ENCODE results near the gene FOLR3. TPM values are rescaled to one million over a fixed set of nuclear protein-coding genes. Genes with fewer than 3 reads are reported as not detected.

The FOLR3 gene
- polyA plus RNA-seq, 1 of the 3 experiments (the other 2 are of a cell fraction) = not detected

GRCh38 chr11:72120930-72121329, 14.6 kb upstream of the FOLR3 start:
- Histone ChIP-seq H3K9me3 (no peaks in the 10 kb centered on the region), H3F3A (replicated peaks; ENCODE audit: insufficient read depth) (no peaks in the 10 kb centered on the region), H3K9me2 (no peaks in the 10 kb centered on the region), H3K4me1 (ENCODE audit: control insufficient read depth in 1 of 2, insufficient read depth in 2 of 2, low read depth in 1 of 2, low read length in 1 of 2) (no peaks in the 10 kb centered on the region), H3K9ac (no peak overlapping the region), H4K20me1 (ENCODE audit: insufficient read depth) (no peaks in the 10 kb centered on the region), H3K27ac (ENCODE audit: low read depth in 2 of 2, low read length in 1 of 2) (no peak overlapping the region), H3K4me2 (no peak overlapping the region), H3K36me3 (replicated peaks in 1 of 2; ENCODE audit: control insufficient read depth in 1 of 2, insufficient read depth in 2 of 2, low read length in 1 of 2) (no peaks in the 10 kb centered on the region), H3K27me3 (ENCODE audit: insufficient read depth) (no peaks in the 10 kb centered on the region; the same call in 1 of the 2 replicates), H2AFZ (ENCODE audit: low read depth) (no peak overlapping the region), H3K4me3 (ENCODE audit: low read depth in 2 of 2, low read length in 1 of 2) (no peak overlapping the region), H3K79me2 (ENCODE audit: insufficient read depth) (no peaks in the 10 kb centered on the region)
- WGBS (ENCODE audit: low lambda C conversion rate) = 71% methylated on average over 2 of the region's 2 CpGs
- POLR2A ChIA-PET = no interaction called here
- CTCF ChIA-PET = interaction anchor here (0.7 to 2.0 kb wide), 3 partner anchors 23 to 310 kb away, joined by 3 to 7 read pairs (median 3); no protein-coding TSS in a partner anchor
- TF ChIP-seq ELF1 (IDR thresholded peaks at IDR 0.05) = no peak
- no peak for TF ChIP-seq RFX5 (IDR thresholded peaks at IDR 0.05; ENCODE audit: low read length)
- no peak for TF ChIP-seq FOXM1 (IDR thresholded peaks at IDR 0.05; ENCODE audit: low read depth)
- TF ChIP-seq ZBTB33 (IDR thresholded peaks at IDR 0.05; ENCODE audit: borderline replicate concordance, low read depth) = no peak
- TF ChIP-seq CTCF (IDR thresholded peaks at IDR 0.05) = no peak
- no peak for TF ChIP-seq MXI1 (IDR thresholded peaks at IDR 0.05; ENCODE audit: low read depth, low read length)
- no peak for TF ChIP-seq POLR2AphosphoS5 (IDR thresholded peaks at IDR 0.05; ENCODE audit: low read depth, low read length)
- no peak for TF ChIP-seq CHD2 (IDR thresholded peaks at IDR 0.05; ENCODE audit: low read length, partially characterized antibody)
- no peak for TF ChIP-seq RAD21 (IDR thresholded peaks at IDR 0.05; ENCODE audit: low read length)
- TF ChIP-seq MEF2A (IDR thresholded peaks at IDR 0.05; ENCODE audit: borderline replicate concordance, low read depth) = no peak
- no peak for TF ChIP-seq RXRA (IDR thresholded peaks at IDR 0.05; ENCODE audit: borderline replicate concordance, low read depth)
- TF ChIP-seq EP300 (IDR thresholded peaks at IDR 0.05; ENCODE audit: borderline replicate concordance in 1 of 2, low read depth in 1 of 2, low read length in 1 of 2) = no peak
- TF ChIP-seq JUND (IDR thresholded peaks at IDR 0.05) = no peak
- TF ChIP-seq USF1 (IDR thresholded peaks at IDR 0.05; ENCODE audit: borderline replicate concordance, low read depth) = no peak
- no peak for DNase-seq

GRCh38 chr11:72122607-72123006, 12.9 kb upstream of the FOLR3 start:
- Histone ChIP-seq H3K9ac (no peak overlapping the region), H3K79me2 (ENCODE audit: insufficient read depth) (no peaks in the 10 kb centered on the region), H3K4me3 (ENCODE audit: low read depth in 2 of 2, low read length in 1 of 2) (no peak overlapping the region), H3K27me3 (ENCODE audit: insufficient read depth) (no peaks in the 10 kb centered on the region; the same call in 1 of the 2 replicates), H3K9me2 (no peaks in the 10 kb centered on the region), H4K20me1 (ENCODE audit: insufficient read depth) (no peaks in the 10 kb centered on the region), H3K27ac (ENCODE audit: low read depth in 2 of 2, low read length in 1 of 2) (no peak overlapping the region), H3K4me2 (no peak overlapping the region), H3K36me3 (replicated peaks in 1 of 2; ENCODE audit: control insufficient read depth in 1 of 2, insufficient read depth in 2 of 2, low read length in 1 of 2) (no peaks in the 10 kb centered on the region), H2AFZ (ENCODE audit: low read depth) (no peak overlapping the region), H3K9me3 (0 out of 2 replicates have a peak, but pooled peaks cover 1% of the 10 kb centered on the region), H3K4me1 (ENCODE audit: control insufficient read depth in 1 of 2, insufficient read depth in 2 of 2, low read depth in 1 of 2, low read length in 1 of 2) (no peaks in the 10 kb centered on the region), H3F3A (replicated peaks; ENCODE audit: insufficient read depth) (no peaks in the 10 kb centered on the region)
- CTCF ChIA-PET = interaction anchor here (0.6 to 2.7 kb wide), 3 partner anchors 14 to 820 kb away, joined by 3 to 17 read pairs (median 3); no protein-coding TSS in a partner anchor
- DNase-seq = no peak
- POLR2A ChIA-PET = no interaction called here
- WGBS (ENCODE audit: low lambda C conversion rate) = 38% methylated on average over 1 of the region's 1 CpG
- TF ChIP-seq FOSL2 (IDR thresholded peaks at IDR 0.05; ENCODE audit: borderline replicate concordance, low read depth) (no peak), SIN3A (IDR thresholded peaks at IDR 0.05; ENCODE audit: borderline replicate concordance, low read depth, low read length) (no peak), ZBTB33 (IDR thresholded peaks at IDR 0.05; ENCODE audit: borderline replicate concordance, low read depth) (no peak), TCF12 (IDR thresholded peaks at IDR 0.05) (no peak), GATA2 (CRISPR knock-in tag; IDR thresholded peaks at IDR 0.05) (no peak), PBX3 (IDR thresholded peaks at IDR 0.05) (no peak), RAD21 (IDR thresholded peaks at IDR 0.05; ENCODE audit: low read length) (no peak), RXRA (IDR thresholded peaks at IDR 0.05; ENCODE audit: borderline replicate concordance, low read depth) (no peak), IRF3 (IDR thresholded peaks at IDR 0.05; ENCODE audit: low read depth, low read length) (no peak), JUND (IDR thresholded peaks at IDR 0.05) (no peak)

Measured in SK-N-SH (cell line).